ENCODE data around the gene CD99. TPM values are rescaled to one million over a fixed set of nuclear protein-coding genes. Genes with fewer than 3 reads are reported as not detected.

The CD99 gene
- total RNA-seq, 1 experiment from 2014 or later, result 92.1 TPM

DNA sequence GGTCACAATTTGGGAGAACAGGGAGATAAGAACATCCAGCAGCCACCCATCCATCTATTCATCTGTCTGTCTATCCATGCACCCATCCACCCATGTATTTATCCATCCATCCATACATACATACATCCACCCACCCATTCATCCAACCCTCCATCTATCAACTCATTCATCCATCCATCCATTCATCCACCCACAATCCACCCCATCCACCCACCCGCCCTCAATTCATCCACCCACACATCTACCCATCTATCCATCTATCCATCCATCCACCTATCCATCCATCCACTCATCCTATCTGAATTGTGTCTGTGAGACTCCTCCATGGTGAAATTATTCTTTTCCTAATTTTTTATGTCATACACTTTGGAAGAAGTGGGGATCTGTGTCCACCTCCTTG is 6.8 kb upstream of the CD99 start:
- H4K8ac ChIP-seq (replicated peaks; ENCODE audit: insufficient read length, low read depth, low read length), result no peak overlapping the region
- H4K5ac ChIP-seq (ENCODE audit: insufficient read length, low read depth, low read length), result no peak overlapping the region
- H2BK15ac ChIP-seq (ENCODE audit: low read depth, low read length), result no peak overlapping the region
- H4K20me1 ChIP-seq (ENCODE audit: control insufficient read depth, insufficient read depth, insufficient read length), result no peaks in the 10 kb centered on the region
- H3K4me2 ChIP-seq (ENCODE audit: insufficient read depth, insufficient read length, low read length), result no peak overlapping the region
- no peak for DNase-seq
- H3T11ph ChIP-seq (ENCODE audit: low read length), result no peak overlapping the region
- H2AFZ ChIP-seq (ENCODE audit: low read length), result no peak overlapping the region
- H3K9me3 ChIP-seq (ENCODE audit: control insufficient read depth, low read depth, low read length), result no peaks in the 10 kb centered on the region
- Mint-ChIP-seq H3K4me1 (peaks cover 8 to 14% of the 10 kb centered on the region in 2 experiments), H3K27ac (no peak overlapping the region), H3K27me3 (ENCODE audit: low read depth) (peaks cover 11% of the 10 kb centered on the region), H3K36me3 (ENCODE audit: insufficient read depth in 1 of 3, low read depth in 3 of 3) (no peaks in the 10 kb centered on the region; a peak in 1 of 7 replicates), H3K4me3 (no peak overlapping the region), H3K9me3 (no peaks in the 10 kb centered on the region; a peak in 1 of 5 replicates)
- H3K4me1 ChIP-seq (ENCODE audit: insufficient read depth, low read length), result no peaks in the 10 kb centered on the region
- H2AK5ac ChIP-seq (ENCODE audit: insufficient read length, low read length), result no peak overlapping the region
- H3K79me2 ChIP-seq (ENCODE audit: insufficient read depth, low read length), result no peaks in the 10 kb centered on the region
- H3K9ac ChIP-seq (ENCODE audit: extremely low read depth, insufficient read length, low read length), result no peak overlapping the region
- H3K27me3 ChIP-seq (ENCODE audit: insufficient read depth, low read length), result no peaks in the 10 kb centered on the region
- H3K14ac ChIP-seq (ENCODE audit: insufficient read depth, low read length), result no peak overlapping the region
- no peaks in the 10 kb centered on the region for H3K23me2 ChIP-seq (ENCODE audit: insufficient read length, low read depth, low read length, poor library complexity, severe bottlenecking)
- no peak overlapping the region for H2BK20ac ChIP-seq (ENCODE audit: low read depth, low read length, poor library complexity, severe bottlenecking)
- no peaks in the 10 kb centered on the region for H3K79me1 ChIP-seq (ENCODE audit: insufficient read depth, low read depth, low read length, poor library complexity, severe bottlenecking)
- no peak overlapping the region for H3K27ac ChIP-seq (ENCODE audit: insufficient read length, low read depth, low read length)
- TF ChIP-seq, protein P1, sequence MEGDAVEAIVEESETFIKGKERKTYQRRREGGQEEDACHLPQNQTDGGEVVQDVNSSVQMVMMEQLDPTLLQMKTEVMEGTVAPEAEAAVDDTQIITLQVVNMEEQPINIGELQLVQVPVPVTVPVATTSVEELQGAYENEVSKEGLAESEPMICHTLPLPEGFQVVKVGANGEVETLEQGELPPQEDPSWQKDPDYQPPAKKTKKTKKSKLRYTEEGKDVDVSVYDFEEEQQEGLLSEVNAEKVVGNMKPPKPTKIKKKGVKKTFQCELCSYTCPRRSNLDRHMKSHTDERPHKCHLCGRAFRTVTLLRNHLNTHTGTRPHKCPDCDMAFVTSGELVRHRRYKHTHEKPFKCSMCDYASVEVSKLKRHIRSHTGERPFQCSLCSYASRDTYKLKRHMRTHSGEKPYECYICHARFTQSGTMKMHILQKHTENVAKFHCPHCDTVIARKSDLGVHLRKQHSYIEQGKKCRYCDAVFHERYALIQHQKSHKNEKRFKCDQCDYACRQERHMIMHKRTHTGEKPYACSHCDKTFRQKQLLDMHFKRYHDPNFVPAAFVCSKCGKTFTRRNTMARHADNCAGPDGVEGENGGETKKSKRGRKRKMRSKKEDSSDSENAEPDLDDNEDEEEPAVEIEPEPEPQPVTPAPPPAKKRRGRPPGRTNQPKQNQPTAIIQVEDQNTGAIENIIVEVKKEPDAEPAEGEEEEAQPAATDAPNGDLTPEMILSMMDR (conservative IDR thresholded peaks at IDR 0.05), result no peak
- H2BK5ac ChIP-seq (ENCODE audit: insufficient read length, low read length), result no peak overlapping the region
- H2BK120ac ChIP-seq (ENCODE audit: low read depth, low read length, poor library complexity, severe bottlenecking), result no peak overlapping the region
- 100% methylated on average over 1 of the region's 1 CpG for WGBS (ENCODE audit: extremely low coverage, insufficient read length, low lambda C conversion rate)
- H3K56ac ChIP-seq (ENCODE audit: insufficient read length, low read depth, low read length), result no peak overlapping the region
- H3K4ac ChIP-seq (ENCODE audit: low read depth, low read length), result no peak overlapping the region
- no peak overlapping the region for H2BK12ac ChIP-seq (ENCODE audit: insufficient read length, low read depth, low read length)
- no peak overlapping the region for H4K91ac ChIP-seq (ENCODE audit: insufficient read length, low read depth, low read length)
- no peak overlapping the region for H3K23ac ChIP-seq (ENCODE audit: insufficient read length, low read depth, low read length)
- no peak overlapping the region for H3K18ac ChIP-seq (ENCODE audit: insufficient read length, low read depth, low read length)
